NB4 (cell line): ENCODE results near the gene CSMD2.

Experiments
- DNase-seq: peaks from one replicate; pipeline ENCODE4 v3.0.0; 2010; ENCODE audit warnings: low read depth
- H3K4me3 ChIP-seq: one replicate; pipeline ENCODE4 v1.5.1; 2011; ENCODE audit warnings: mild to moderate bottlenecking, low read depth, low read length, moderate library complexity
- CTCF ChIP-seq: IDR thresholded peaks from one replicate; pipeline ENCODE4 v1.5.1; 2012; ENCODE audit warnings: low read depth, low read length
- MAX ChIP-seq: IDR thresholded peaks from 2 replicates; pipeline ENCODE4 v1.6.1; 2011; ENCODE audit warnings: low read depth, low read length
- MYC ChIP-seq: IDR thresholded peaks from 2 replicates; pipeline ENCODE4 v1.6.1; 2011; ENCODE audit warnings: low read depth, low read length
- POLR2A ChIP-seq: IDR thresholded peaks from 2 replicates; pipeline ENCODE4 v1.6.1; 2011; ENCODE audit warnings: mild to moderate bottlenecking; ENCODE audit not compliant: insufficient read length; ENCODE audit errors: extremely low read depth

CSMD2 gene

GRCh38 chr1:33473900-33474299, 691.1 kb downstream of the CSMD2 start:
- DNase-seq, result no peak
- H3K4me3 ChIP-seq, result no peak overlapping the region
- TF ChIP-seq MYC (no peak), MAX (no peak), CTCF (no peak)

- TF ChIP-seq POLR2A (peak; percentile 26), CTCF (no peak)
- peak within 1 kb of the TSS; percentile 73 for H3K4me3 ChIP-seq
- DNase-seq, result peak; percentile 97
Measured at GRCh38 chr1:33472269-33472980, 692.6 kb downstream of the CSMD2 start, which contains the start of gene ZSCAN20. ZSCAN20 (plus strand) TSS chr1:33472645; CDS start chr1:33479289, 6,644 bp downstream.

- no peak for DNase-seq
- no peak overlapping the region for H3K4me3 ChIP-seq
- TF ChIP-seq CTCF, result no peak
- TF ChIP-seq MYC, result no peak
- no peak for TF ChIP-seq POLR2A
- no peak for TF ChIP-seq MAX
Measured at GRCh38 chr1:33471416-33471815, 693.6 kb downstream of the CSMD2 start.

- H3K4me3 ChIP-seq, result no peak overlapping the region
- TF ChIP-seq CTCF, result peak; percentile 71
- peak; percentile 35; the same call in 1 of the 2 replicates for TF ChIP-seq MAX
- no peak for TF ChIP-seq MYC
- no peak for TF ChIP-seq POLR2A
- DNase-seq, result peak; percentile 84
Measured at GRCh38 chr1:33470495-33471012, 694.5 kb downstream of the CSMD2 start.

DNA sequence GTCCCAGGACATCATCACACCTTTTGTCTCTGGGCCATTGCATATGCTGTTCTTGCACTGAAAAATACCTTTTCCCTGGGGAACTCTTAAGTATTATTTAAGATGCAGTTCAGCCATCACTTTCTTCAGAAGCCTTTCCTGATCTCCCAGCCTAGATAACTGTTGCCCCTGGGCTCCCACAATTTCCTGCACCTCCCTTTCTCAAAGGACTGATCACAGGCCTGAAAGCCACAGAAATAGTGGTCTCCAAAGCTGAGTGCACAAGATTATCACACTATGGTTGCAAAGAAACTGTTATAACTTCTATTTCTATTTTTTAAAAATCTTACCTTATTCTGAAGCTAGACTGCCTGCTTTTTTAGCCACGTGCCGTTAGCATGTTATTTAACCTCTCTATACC, 695.3 kb downstream of the CSMD2 start:
- TF ChIP-seq CTCF, result no peak
- no peak for TF ChIP-seq MAX
- TF ChIP-seq MYC, result no peak
- no peak for TF ChIP-seq POLR2A
- no peak for DNase-seq
- H3K4me3 ChIP-seq, result no peak overlapping the region

GRCh38 chr1:33468967-33469366, 696.1 kb downstream of the CSMD2 start:
- TF ChIP-seq CTCF (no peak), MAX (no peak), MYC (no peak), POLR2A (no peak)
- H3K4me3 ChIP-seq, result no peak overlapping the region
- no peak for DNase-seq
